Measurements from ENCODE around the gene SSPN. TPM values are rescaled to one million over a fixed set of nuclear protein-coding genes. Genes with fewer than 3 reads are reported as not detected.

The SSPN gene
- total RNA-seq, 2 donors from 2014 or later = 52.4 to 61.1 TPM

GRCh38 chr12:26162905-26163304 is 32.5 kb upstream of the SSPN start:
- no peak overlapping the region for H3K27ac ChIP-seq
- no peak for DNase-seq (ENCODE audit: low spot score)
- no peaks in the 10 kb centered on the region for H3K27me3 ChIP-seq
- H3K9me3 ChIP-seq = no peaks in the 10 kb centered on the region
- H3K4me3 ChIP-seq = no peak overlapping the region
- TF ChIP-seq CTCF (IDR thresholded peaks at IDR 0.05) = no peak
- no peaks in the 10 kb centered on the region for H3K36me3 ChIP-seq
- H3K4me1 ChIP-seq = no peaks in the 10 kb centered on the region

- TF ChIP-seq CTCF (IDR thresholded peaks at IDR 0.05) = no peak
- Histone ChIP-seq H3K4me3 (no peak overlapping the region), H3K27me3 (no peaks in the 10 kb centered on the region), H3K27ac (no peak overlapping the region), H3K4me1 (no peaks in the 10 kb centered on the region), H3K9me3 (no peaks in the 10 kb centered on the region), H3K36me3 (no peaks in the 10 kb centered on the region)
- DNase-seq (ENCODE audit: low spot score) = no peak
These were observed 31.3 kb upstream of the SSPN start for GRCh38 chr12:26164118-26164517.

- Histone ChIP-seq H3K36me3 (no peaks in the 10 kb centered on the region), H3K4me1 (no peaks in the 10 kb centered on the region)
These were observed 23.4 kb upstream of the SSPN start for GRCh38 chr12:26172013-26172412.

GRCh38 chr12:26172539-26172938 is 22.8 kb upstream of the SSPN start:
- H3K27ac ChIP-seq = no peak overlapping the region
- no peaks in the 10 kb centered on the region for H3K27me3 ChIP-seq
- no peaks in the 10 kb centered on the region for H3K36me3 ChIP-seq
- no peaks in the 10 kb centered on the region for H3K9me3 ChIP-seq
- H3K4me1 ChIP-seq = no peaks in the 10 kb centered on the region
- H3K4me3 ChIP-seq = no peak overlapping the region
- no peak for TF ChIP-seq CTCF (IDR thresholded peaks at IDR 0.05)
- no peak for DNase-seq (ENCODE audit: low spot score)

More at GRCh38 chr12:26172013-26172412, 23.4 kb upstream of the SSPN start:
- H3K9me3 ChIP-seq = no peaks in the 10 kb centered on the region
- no peaks in the 10 kb centered on the region for H3K27me3 ChIP-seq
- H3K27ac ChIP-seq = no peak overlapping the region
- TF ChIP-seq CTCF (IDR thresholded peaks at IDR 0.05) = no peak
- H3K4me3 ChIP-seq = no peak overlapping the region
- DNase-seq (ENCODE audit: low spot score) = no peak

GRCh38 chr12:26172946-26173552 is 22.3 kb upstream of the SSPN start:
- H3K4me1 ChIP-seq = no peaks in the 10 kb centered on the region
- no peak for DNase-seq (ENCODE audit: low spot score)
- H3K4me3 ChIP-seq = no peak overlapping the region
- no peak for TF ChIP-seq CTCF (IDR thresholded peaks at IDR 0.05)
- no peaks in the 10 kb centered on the region for H3K36me3 ChIP-seq
- H3K27me3 ChIP-seq = no peaks in the 10 kb centered on the region
- no peak overlapping the region for H3K27ac ChIP-seq
- H3K9me3 ChIP-seq = no peaks in the 10 kb centered on the region

GRCh38 chr12:26176725-26177124 is 18.6 kb upstream of the SSPN start:
- no peak for TF ChIP-seq CTCF (IDR thresholded peaks at IDR 0.05)
- no peaks in the 10 kb centered on the region for H3K9me3 ChIP-seq
- H3K27me3 ChIP-seq = no peaks in the 10 kb centered on the region
- DNase-seq (ENCODE audit: low spot score) = no peak
- no peaks in the 10 kb centered on the region for H3K4me1 ChIP-seq
- no peak overlapping the region for H3K4me3 ChIP-seq
- H3K27ac ChIP-seq = no peak overlapping the region
- no peaks in the 10 kb centered on the region for H3K36me3 ChIP-seq
